Activated T-helper 9 cell treated with anti-CD3 and anti-CD28 coated beads, Interleukin-2, amount 50 U/mL, for 16 hours (primary cell): ENCODE results near the gene PLEKHG4.

ENCODE experiments used
- DNase-seq: peaks from one replicate; pipeline ENCODE4 v3.0.0-alpha.2; 2020; ENCODE audit warnings: low read depth

Gene PLEKHG4

DNA sequence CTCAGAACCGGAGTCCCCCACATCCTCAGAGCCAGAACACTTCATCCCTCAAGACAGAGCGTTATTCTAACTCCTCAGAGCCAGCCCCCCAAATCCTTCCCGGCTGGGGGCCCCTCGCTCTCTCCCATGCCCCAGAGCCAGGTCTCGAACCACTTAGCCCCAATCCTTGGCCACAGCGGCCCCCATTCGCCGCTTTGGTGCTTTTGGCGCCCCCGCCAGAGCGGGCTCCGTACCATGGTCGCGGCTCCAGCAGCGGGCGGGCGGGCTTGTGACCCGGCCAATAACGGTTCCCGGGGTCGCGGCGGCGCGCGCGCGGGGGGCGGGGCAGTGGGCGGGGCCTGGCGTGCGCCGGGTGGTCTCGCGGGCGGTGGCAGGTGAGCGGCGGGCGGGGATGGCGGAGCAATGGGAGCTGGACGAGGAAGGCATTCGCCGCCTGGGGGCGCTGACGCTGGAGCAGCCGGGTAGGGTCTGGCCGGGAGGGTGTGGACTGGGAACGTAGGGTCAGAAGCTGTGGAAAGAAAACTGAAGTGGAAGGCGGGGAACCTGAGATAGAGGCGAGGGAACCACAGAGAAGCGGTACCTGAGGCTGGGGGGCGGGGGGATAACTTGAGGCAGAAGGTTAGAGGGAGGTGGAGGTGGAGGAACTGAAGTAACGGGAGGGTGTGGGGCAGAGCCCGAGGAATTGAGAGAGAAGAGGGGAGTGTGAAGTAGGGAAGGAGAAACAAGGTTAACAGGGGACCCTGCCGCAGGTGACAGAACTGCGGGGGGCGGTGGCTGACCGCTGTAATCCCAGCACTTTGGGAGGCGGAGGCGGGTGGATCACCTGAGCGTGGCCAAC lies 47.4 kb downstream of the PLEKHG4 start, which contains the start of the genes KCTD19 and LRRC36:
Gene KCTD19 (minus strand): TSS at position 270 of the 838 bp plus-strand sequence. CDS start 34 bp downstream, at position 236.
Gene LRRC36 (plus strand): TSS at position 344 of the 838 bp plus-strand sequence. CDS start 48 bp downstream, at position 392.
- peak; percentile 30 for DNase-seq

GRCh38 chr16:67327743-67328142 lies 48.4 kb downstream of the PLEKHG4 start:
- DNase-seq, result no peak

DNA sequence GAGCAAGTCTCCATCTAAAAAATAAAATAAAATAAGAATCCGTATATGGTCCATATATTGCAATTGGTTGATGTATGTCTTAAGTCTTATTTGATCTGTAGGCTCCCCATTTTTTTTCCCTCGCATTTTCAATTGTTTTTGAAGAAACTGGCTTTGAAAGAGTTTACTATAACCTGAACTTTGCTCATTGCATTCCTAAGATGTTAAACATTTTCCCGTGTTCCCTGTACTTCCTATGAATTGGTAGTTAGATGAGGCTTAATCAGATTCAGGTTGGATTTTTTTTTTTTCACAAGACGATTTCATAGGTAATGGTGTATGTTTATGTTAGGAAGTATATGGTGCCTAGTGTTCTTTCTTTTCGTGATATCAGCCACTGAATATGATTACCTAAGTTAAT lies 50.6 kb downstream of the PLEKHG4 start:
- no peak for DNase-seq

DNA sequence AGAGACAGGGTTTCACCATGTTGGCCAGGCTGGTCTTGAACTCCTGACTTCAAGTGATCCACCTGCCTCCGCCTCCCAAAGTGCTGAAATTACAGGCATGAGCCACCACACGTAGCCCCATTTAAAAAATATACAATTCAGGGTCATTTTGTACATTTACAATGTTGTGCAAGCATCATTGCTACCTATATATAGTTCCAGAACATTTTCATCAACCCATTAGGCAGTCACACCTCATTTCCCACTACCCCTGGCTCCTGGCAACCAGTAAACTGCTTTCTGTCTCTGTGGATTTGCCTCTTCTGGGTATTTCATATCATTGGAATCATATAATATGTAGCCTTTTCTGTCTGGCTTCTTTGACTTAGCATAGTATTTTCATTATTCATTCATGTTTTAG lies 54.0 kb downstream of the PLEKHG4 start:
- no peak for DNase-seq

DNA sequence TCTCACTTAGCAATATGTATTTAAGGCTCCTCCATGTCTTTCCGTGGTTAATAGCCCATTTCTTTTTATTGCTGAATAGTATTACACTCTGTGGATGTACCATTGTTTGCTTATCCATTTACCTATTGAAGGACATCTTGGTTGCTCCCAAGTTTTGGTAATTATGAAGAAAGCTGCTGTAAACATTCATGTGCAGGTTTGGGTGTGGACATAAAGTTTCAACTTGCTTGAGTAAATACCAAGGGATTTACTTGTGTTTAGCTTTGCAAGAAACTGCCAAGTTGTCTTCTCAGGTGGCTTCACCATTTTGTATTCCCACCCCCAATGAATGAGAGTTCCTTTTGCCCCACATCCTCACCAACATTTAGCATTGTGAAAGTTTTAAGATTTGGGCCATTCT lies 56.8 kb downstream of the PLEKHG4 start:
- DNase-seq, result no peak

DNA sequence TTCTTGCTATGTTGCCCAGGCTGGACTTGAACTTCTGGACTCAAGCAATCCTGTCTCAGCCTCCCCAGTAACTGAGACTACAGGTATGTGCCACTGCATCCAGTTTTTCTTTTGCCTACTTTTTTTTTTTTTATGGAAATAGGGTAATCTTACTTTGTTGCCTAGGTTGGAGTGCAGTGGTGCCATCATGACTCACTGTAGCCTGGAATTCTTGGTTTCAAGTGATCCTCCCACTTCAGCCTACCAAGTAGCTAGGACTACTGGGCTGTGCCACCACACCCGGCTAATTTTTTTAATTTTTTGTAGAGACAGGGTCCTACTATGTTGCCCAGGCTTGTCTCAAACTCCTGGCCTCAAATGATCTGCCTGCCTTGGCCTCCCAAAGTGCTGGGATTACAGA lies 57.3 kb downstream of the PLEKHG4 start:
- DNase-seq, result no peak
